ENCODE results near the gene LSM5.
A peak's percentile ranks its signal among the peaks of the same experiment; 100 is the strongest.

The LSM5 gene

DNA sequence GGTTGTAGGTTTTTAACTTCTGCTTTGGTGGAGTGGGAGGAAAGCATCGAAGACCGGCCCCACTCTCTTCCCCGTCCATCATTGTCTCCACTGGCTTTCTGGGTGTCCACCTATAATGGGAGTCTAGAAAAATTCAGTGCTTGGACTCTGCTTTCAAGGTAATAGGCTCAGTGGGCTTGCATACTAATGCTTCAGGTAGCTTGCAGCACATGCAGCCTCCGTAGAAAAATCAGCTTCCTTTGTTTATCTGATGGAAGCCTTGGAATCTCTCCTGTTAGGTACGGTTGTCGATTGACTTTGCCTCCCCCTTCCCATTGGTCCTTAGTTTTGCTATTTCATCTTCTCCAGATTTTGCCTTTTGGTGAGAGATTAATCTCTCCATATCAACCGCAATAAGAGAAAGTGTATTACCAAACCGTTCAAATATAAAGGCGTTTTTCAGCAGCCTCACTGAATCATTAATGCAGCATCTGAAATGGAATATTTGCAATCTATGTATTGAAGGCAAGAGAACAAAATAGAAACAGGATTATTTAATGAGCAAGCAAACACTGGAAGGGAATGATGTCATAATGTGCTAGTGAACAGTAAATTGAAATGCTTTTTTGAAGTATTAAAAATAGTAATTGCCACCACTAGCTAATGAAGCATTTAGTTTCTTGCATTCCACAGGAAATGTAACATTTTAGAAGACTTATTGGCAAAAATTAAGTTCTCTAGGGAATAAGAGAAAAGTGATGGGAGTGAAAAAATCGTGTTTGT lies 6.1 kb upstream of the LSM5 start:
- peak overlapping the region; percentile 77 for H3K4me3 ChIP-seq (ENCODE audit: low read depth, low read length)
- no peak for DNase-seq (ENCODE audit: low read depth)
- TF ChIP-seq, protein P1, sequence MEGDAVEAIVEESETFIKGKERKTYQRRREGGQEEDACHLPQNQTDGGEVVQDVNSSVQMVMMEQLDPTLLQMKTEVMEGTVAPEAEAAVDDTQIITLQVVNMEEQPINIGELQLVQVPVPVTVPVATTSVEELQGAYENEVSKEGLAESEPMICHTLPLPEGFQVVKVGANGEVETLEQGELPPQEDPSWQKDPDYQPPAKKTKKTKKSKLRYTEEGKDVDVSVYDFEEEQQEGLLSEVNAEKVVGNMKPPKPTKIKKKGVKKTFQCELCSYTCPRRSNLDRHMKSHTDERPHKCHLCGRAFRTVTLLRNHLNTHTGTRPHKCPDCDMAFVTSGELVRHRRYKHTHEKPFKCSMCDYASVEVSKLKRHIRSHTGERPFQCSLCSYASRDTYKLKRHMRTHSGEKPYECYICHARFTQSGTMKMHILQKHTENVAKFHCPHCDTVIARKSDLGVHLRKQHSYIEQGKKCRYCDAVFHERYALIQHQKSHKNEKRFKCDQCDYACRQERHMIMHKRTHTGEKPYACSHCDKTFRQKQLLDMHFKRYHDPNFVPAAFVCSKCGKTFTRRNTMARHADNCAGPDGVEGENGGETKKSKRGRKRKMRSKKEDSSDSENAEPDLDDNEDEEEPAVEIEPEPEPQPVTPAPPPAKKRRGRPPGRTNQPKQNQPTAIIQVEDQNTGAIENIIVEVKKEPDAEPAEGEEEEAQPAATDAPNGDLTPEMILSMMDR (IDR thresholded peaks at IDR 0.05; ENCODE audit: low read depth, low read length, missing control alignments), result no peak

DNA sequence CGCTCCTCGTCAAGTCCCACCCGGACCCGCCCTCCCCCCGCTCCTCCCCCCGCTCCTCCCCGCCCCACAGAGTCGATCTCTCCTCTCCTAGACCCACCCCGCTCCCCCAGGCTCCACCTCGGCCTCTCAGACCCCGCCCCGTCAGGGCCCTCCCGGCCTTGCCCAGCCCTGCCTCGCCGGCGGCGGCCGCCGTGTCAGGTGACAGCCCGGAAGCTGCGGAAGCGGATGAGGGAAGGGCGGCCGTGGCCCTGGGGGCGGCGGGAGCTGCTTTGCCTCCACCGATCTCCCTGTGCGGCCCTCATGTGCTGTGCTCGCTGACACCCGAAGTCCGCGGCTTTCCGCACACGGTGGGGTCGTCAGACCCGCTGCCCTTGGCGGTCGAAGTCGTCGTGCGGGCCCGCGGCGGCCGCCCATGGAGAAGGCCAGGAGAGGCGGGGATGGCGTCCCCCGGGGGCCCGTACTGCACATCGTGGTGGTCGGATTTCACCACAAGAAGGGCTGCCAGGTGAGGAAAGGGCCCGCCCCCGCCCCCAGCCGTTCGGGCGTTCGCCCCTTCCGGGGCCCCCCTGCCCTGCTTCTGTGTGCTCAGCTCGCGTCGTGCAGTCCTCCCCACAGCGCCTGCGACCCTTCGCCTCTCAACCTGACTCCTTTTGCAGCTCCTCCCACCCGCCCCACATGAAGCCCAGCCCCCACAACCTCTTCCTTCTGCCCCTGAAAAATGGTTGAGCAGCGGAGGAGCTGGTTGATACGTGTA lies 5.3 kb upstream of the LSM5 start, which contains the start of gene AVL9:
TSS of gene AVL9 (plus strand) at position 192 of the 754 bp plus-strand sequence. CDS start at position 413, 221 bp downstream.
- peak; percentile 81 for DNase-seq (ENCODE audit: low read depth)
- TF ChIP-seq, protein P1 (IDR thresholded peaks at IDR 0.05; ENCODE audit: low read depth, low read length, missing control alignments), result no peak
- H3K4me3 ChIP-seq (ENCODE audit: low read depth, low read length), result peak within 1 kb of the TSS; percentile 81

DNA sequence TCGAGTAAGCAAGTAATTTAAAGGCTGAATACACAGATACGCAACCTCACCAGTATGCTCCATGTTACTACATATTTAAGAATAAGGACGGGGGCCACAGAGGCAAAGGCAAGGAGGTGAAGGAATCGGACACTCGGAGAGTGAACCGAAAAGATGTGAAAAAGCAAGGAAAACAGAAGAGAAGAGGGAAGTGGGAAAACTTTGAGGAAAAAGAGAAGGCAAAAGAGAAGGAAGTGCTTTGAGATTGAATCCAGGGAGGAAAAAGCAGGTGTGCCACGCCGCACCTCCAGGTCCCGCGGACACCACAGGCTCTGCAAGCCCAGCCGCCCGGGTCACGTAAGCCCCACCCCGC lies 4.7 kb upstream of the LSM5 start:
- TF ChIP-seq, protein P1 (IDR thresholded peaks at IDR 0.05; ENCODE audit: low read depth, low read length, missing control alignments), result no peak
- DNase-seq (ENCODE audit: low read depth), result no peak

DNA sequence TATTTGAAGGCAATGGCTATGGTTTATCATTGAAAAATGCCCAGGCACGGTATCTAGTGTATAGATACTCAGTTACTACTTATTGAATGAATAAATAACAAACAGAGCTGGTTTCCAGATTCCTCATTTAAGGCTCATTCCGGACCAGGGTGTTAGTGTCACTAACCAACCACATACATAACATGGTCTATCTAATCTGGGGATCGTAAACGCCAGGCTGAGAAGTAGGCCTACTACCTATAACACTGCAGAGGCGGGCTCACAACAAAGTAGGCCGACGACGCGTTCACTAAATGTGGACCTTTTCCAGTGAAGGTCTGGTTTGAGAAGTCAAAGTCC lies 423 bp downstream of the LSM5 start:
- peak overlapping the region; percentile 91 for H3K4me3 ChIP-seq (ENCODE audit: low read depth, low read length)
- no peak for DNase-seq (ENCODE audit: low read depth)
- TF ChIP-seq, protein P1 (IDR thresholded peaks at IDR 0.05; ENCODE audit: low read depth, low read length, missing control alignments), result no peak

More for the DNA sequence above, 4.7 kb upstream of the LSM5 start:
- H3K4me3 ChIP-seq (ENCODE audit: low read depth, low read length), result peak overlapping the region; percentile 81

DNA sequence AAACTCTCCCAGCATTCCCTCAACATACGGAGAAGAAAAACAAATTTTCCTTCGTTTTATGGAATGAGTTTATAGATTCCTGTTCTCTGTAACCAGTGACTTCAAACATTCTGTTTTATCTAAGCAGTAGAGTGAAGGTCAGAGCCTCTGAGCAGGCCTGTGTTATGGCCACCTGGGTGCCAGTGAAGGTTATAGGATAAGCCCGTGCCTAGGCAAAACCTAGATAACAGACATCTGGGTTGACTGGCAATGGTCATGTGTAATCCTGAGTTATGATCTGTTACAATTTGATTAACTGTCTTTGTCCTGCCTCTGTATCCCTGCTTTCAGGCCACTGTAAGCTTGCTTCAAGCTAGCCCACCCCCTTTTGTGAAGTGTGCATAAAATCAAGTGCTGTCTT lies 8.3 kb downstream of the LSM5 start:
- TF ChIP-seq, protein P1 (IDR thresholded peaks at IDR 0.05; ENCODE audit: low read depth, low read length, missing control alignments), result no peak
- no peak overlapping the region for H3K4me3 ChIP-seq (ENCODE audit: low read depth, low read length)
- DNase-seq (ENCODE audit: low read depth), result no peak

DNA sequence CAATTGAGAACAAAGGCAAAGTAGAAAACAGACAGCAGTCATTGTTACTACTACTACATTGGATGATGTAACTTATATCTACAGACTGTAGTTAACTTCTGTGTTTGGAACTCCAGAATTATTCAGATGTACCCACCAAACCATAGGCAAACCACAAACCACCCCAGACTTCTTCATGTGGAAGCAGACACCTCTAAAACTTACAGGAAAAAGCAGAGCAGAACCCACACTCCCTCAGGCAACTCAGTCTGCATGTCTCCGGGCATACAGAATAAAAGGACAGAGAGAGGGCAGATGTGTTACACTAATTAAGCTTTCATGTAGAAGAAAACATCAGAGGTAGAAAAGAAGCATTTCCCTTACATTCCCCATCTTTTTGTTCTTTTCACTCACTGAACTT lies 9.0 kb downstream of the LSM5 start:
- TF ChIP-seq, protein P1 (IDR thresholded peaks at IDR 0.05; ENCODE audit: low read depth, low read length, missing control alignments), result no peak
- no peak for DNase-seq (ENCODE audit: low read depth)

More for the DNA sequence above, 9.0 kb downstream of the LSM5 start:
- no peak overlapping the region for H3K4me3 ChIP-seq (ENCODE audit: low read depth, low read length)

Data from GM12864 (cell line).